Measurements from ENCODE around the gene TERF2IP.

- TF ChIP-seq EZH2 (IDR thresholded peaks at IDR 0.05; ENCODE audit: insufficient read depth, poor library complexity, severe bottlenecking) (no peak), EZH2phosphoT487 (IDR thresholded peaks at IDR 0.05; ENCODE audit: insufficient read depth, low read depth) (no peak)
Measured at GRCh38 chr16:75599452-75600277, 47.9 kb upstream of the TERF2IP start.

Data from GM23248 (cell line).